ENCODE data around the gene SLAMF7. TPM values are rescaled to one million over a fixed set of nuclear protein-coding genes. Genes with fewer than 3 reads are reported as not detected.
"Not testable (repeated sequence)": the region's sequence is repeated elsewhere in the genome, so short reads cannot be mapped to it uniquely, and the experiment has no call there.

The SLAMF7 gene
- total and polyA plus RNA-seq, 2 donors (not counting 1 experiment from before 2014, with no cell fraction given) = 13.1 to 52.6 TPM

DNA sequence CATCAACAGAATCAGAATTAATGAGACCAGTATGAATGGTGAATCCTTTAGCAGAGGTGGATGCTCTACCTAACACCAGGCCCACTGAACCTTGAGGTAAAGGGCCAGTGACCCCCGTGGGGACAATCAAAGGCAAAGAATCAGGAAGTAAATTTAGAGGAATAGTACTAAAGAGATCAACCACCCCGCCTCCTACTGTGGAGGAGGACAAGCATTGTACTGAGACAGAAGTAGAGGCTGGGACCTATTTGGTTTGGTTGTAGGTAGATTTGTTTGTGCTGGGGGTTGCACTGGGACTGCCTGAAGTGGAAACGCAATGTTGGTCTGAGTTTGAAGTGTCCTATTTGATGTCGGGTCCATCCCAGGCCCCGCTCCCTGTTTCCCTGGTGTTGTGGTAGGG lies 36.9 kb upstream of the SLAMF7 start:
- H3K4me3 ChIP-seq (ENCODE audit: control extremely low read depth in 1 of 5, extremely low read depth in 1 of 5, insufficient read depth in 1 of 5, low read depth in 2 of 5, low read length in 4 of 5) = no peak overlapping the region
- no peak overlapping the region for H3K9ac ChIP-seq (ENCODE audit: low read length)
- ATAC-seq (ENCODE audit: low read depth) (no peak), DNase-seq (no peak)
- H3K27ac Mint-ChIP-seq = peak overlapping the region; percentile 88
- 71% methylated on average over 1 of the region's 5 CpGs for WGBS (ENCODE audit: insufficient coverage)
- H3K9me3 Mint-ChIP-seq (ENCODE audit: insufficient read depth) = no peaks in the 10 kb centered on the region
- no peak overlapping the region for H2AFZ ChIP-seq (ENCODE audit: insufficient read depth, low read depth, low read length, poor library complexity, severe bottlenecking)
- no peaks in the 10 kb centered on the region for H3K27me3 Mint-ChIP-seq
- intact Hi-C loops (cut with micrococcal nuclease) = no loop called here
- H3K27ac ChIP-seq (ENCODE audit: low read length in 2 of 2) = peak overlapping the region in 1 of 2 donors; percentile 95
- H3K9me3 ChIP-seq (ENCODE audit: control extremely low read depth in 1 of 3, control insufficient read depth in 2 of 3, insufficient read depth in 1 of 3, low read length in 2 of 3) = no peaks in the 10 kb centered on the region
- H3K4me1 Mint-ChIP-seq = peaks cover 79% of the 10 kb centered on the region
- peaks cover 0 to 38% of the 10 kb centered on the region in 2 experiments for H3K36me3 ChIP-seq (replicated peaks in 1 of 2; ENCODE audit: control extremely low read depth in 1 of 2, control insufficient read depth in 1 of 2, extremely low read depth in 1 of 2, insufficient read depth in 2 of 2, low read length in 1 of 2)
- peak overlapping the region; percentile 44 for H3K4me3 Mint-ChIP-seq
- peaks cover 92% of the 10 kb centered on the region for H3K79me2 ChIP-seq (ENCODE audit: control insufficient read depth, insufficient read depth, low read length)
- ChIA-PET POLR2A (no interaction called here), CTCF (interaction anchor here (1.0 to 7.9 kb wide), 3 partner anchors 12 to 83 kb away, joined by 3 to 62 read pairs (median 10); no protein-coding TSS in a partner anchor)
- H3K4me1 ChIP-seq (ENCODE audit: control insufficient read depth in 2 of 2, insufficient read depth in 2 of 2, low read length in 2 of 2) = peaks cover 51 to 58% of the 10 kb centered on the region in 2 donors
- TF ChIP-seq EZH2 (IDR thresholded peaks at IDR 0.05; ENCODE audit: borderline replicate concordance, insufficient read depth, low read depth, low read length, poor library complexity, severe bottlenecking) = no peak
- TF ChIP-seq, protein P1, sequence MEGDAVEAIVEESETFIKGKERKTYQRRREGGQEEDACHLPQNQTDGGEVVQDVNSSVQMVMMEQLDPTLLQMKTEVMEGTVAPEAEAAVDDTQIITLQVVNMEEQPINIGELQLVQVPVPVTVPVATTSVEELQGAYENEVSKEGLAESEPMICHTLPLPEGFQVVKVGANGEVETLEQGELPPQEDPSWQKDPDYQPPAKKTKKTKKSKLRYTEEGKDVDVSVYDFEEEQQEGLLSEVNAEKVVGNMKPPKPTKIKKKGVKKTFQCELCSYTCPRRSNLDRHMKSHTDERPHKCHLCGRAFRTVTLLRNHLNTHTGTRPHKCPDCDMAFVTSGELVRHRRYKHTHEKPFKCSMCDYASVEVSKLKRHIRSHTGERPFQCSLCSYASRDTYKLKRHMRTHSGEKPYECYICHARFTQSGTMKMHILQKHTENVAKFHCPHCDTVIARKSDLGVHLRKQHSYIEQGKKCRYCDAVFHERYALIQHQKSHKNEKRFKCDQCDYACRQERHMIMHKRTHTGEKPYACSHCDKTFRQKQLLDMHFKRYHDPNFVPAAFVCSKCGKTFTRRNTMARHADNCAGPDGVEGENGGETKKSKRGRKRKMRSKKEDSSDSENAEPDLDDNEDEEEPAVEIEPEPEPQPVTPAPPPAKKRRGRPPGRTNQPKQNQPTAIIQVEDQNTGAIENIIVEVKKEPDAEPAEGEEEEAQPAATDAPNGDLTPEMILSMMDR (IDR thresholded peaks at IDR 0.05) = no peak
- peaks cover 26% of the 10 kb centered on the region for H4K20me1 ChIP-seq (ENCODE audit: control insufficient read depth, insufficient read depth, low read length, poor library complexity, severe bottlenecking)
- no peak overlapping the region for H3K4me2 ChIP-seq (replicated peaks; ENCODE audit: low read depth, low read length, poor library complexity, severe bottlenecking)
- no peaks in the 10 kb centered on the region for H3K27me3 ChIP-seq (replicated peaks in 1 of 4; ENCODE audit: control extremely low read depth in 1 of 4, control insufficient read depth in 3 of 4, insufficient read depth in 4 of 4, low read length in 3 of 4)

DNA sequence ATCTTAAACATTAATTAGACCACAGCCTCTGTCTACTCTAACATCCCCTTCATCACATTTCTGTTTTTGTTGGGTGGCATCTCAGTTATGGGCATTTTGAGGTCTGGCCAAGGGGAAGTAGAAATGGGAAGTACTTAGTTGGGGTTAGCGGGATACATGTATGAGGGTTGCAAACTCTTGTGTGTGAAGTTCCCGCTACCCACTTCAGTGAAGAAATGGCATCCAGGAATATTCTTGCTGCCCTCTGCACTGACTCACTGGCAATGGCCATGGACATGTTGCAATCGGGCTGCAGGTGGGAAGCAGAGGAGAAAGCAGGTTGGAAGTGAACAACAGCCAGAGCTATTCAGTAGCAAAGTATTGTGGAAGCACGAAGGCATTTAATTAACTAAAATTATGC lies 34.8 kb upstream of the SLAMF7 start:
- no peaks in the 10 kb centered on the region for H3K9me3 ChIP-seq (ENCODE audit: control extremely low read depth in 1 of 3, control insufficient read depth in 2 of 3, insufficient read depth in 1 of 3, low read length in 2 of 3)
- H3K4me1 Mint-ChIP-seq = peaks cover 67% of the 10 kb centered on the region
- peak overlapping the region; percentile 36 for H3K9ac ChIP-seq (ENCODE audit: low read length)
- peak overlapping the region in 2 of 5 experiments; percentile 22 to 99 for H3K4me3 ChIP-seq (ENCODE audit: control extremely low read depth in 1 of 5, extremely low read depth in 1 of 5, insufficient read depth in 1 of 5, low read depth in 2 of 5, low read length in 4 of 5)
- no peaks in the 10 kb centered on the region for H3K27me3 Mint-ChIP-seq
- H3K27ac ChIP-seq (ENCODE audit: low read length in 2 of 2) = peak overlapping the region; percentile 5 to 95
- H3K27me3 ChIP-seq (replicated peaks in 1 of 4; ENCODE audit: control extremely low read depth in 1 of 4, control insufficient read depth in 3 of 4, insufficient read depth in 4 of 4, low read length in 3 of 4) = no peaks in the 10 kb centered on the region
- peak; percentile 51 for ATAC-seq (ENCODE audit: low read depth)
- TF ChIP-seq, protein P1 (IDR thresholded peaks at IDR 0.05) = no peak
- no peak for TF ChIP-seq EZH2 (IDR thresholded peaks at IDR 0.05; ENCODE audit: borderline replicate concordance, insufficient read depth, low read depth, low read length, poor library complexity, severe bottlenecking)
- peaks cover 1 to 44% of the 10 kb centered on the region in 2 experiments for H3K36me3 ChIP-seq (replicated peaks in 1 of 2; ENCODE audit: control extremely low read depth in 1 of 2, control insufficient read depth in 1 of 2, extremely low read depth in 1 of 2, insufficient read depth in 2 of 2, low read length in 1 of 2)
- peaks cover 72 to 79% of the 10 kb centered on the region in 2 donors for H3K4me1 ChIP-seq (ENCODE audit: control insufficient read depth in 2 of 2, insufficient read depth in 2 of 2, low read length in 2 of 2)
- H3K4me3 Mint-ChIP-seq = peak overlapping the region; percentile 87
- peaks cover 100% of the 10 kb centered on the region for H3K79me2 ChIP-seq (ENCODE audit: control insufficient read depth, insufficient read depth, low read length)
- H3K4me2 ChIP-seq (replicated peaks; ENCODE audit: low read depth, low read length, poor library complexity, severe bottlenecking) = peak overlapping the region; percentile 59
- intact Hi-C loops (cut with micrococcal nuclease) = no loop called here
- WGBS (ENCODE audit: insufficient coverage) = 10% methylated on average over 2 of the region's 4 CpGs
- CTCF ChIA-PET = interaction anchor here (0.6 to 7.9 kb wide), 7 partner anchors 10 to 286 kb away, joined by 3 to 62 read pairs (median 3); no protein-coding TSS in a partner anchor
- peaks cover 26% of the 10 kb centered on the region for H4K20me1 ChIP-seq (ENCODE audit: control insufficient read depth, insufficient read depth, low read length, poor library complexity, severe bottlenecking)
- POLR2A ChIA-PET = interaction anchor here (0.5 kb wide), 1 partner anchor 177 kb away, joined by 3 read pairs; no protein-coding TSS in a partner anchor
- peak overlapping the region; percentile 94 for H3K27ac Mint-ChIP-seq
- DNase-seq = peak; percentile 74
- H3K9me3 Mint-ChIP-seq (ENCODE audit: insufficient read depth) = no peaks in the 10 kb centered on the region
- no peak overlapping the region for H2AFZ ChIP-seq (ENCODE audit: insufficient read depth, low read depth, low read length, poor library complexity, severe bottlenecking)

DNA sequence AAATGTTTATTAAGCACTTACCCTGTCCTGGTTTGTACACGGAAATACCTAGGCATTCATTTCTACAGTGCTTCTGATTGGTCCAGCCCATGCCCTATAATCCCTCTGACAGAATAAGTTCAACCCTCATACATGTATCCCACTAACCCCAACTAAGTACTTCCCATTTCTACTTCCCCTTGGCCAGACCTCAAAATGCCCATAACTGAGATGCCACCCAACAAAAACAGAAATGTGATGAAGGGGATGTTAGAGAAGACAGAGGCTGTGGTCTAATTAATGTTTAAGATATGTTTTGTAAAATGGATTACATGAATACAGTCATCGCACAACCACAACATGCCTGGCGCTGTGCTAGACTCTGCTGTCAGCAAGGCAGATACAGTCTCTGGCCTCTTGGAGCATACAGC lies 33.8 kb upstream of the SLAMF7 start:
- Mint-ChIP-seq H3K27ac (peak overlapping the region; percentile 86), H3K4me3 (peak overlapping the region; percentile 74), H3K4me1 (peaks cover 62% of the 10 kb centered on the region)
- peaks cover 26% of the 10 kb centered on the region for H4K20me1 ChIP-seq (ENCODE audit: control insufficient read depth, insufficient read depth, low read length, poor library complexity, severe bottlenecking)
- peaks cover 1 to 47% of the 10 kb centered on the region in 2 experiments for H3K36me3 ChIP-seq (replicated peaks in 1 of 2; ENCODE audit: control extremely low read depth in 1 of 2, control insufficient read depth in 1 of 2, extremely low read depth in 1 of 2, insufficient read depth in 2 of 2, low read length in 1 of 2)
- H3K9me3 ChIP-seq (ENCODE audit: control extremely low read depth in 1 of 3, control insufficient read depth in 2 of 3, insufficient read depth in 1 of 3, low read length in 2 of 3); H3K27me3 Mint-ChIP-seq; H3K27me3 ChIP-seq (replicated peaks in 1 of 4; ENCODE audit: control extremely low read depth in 1 of 4, control insufficient read depth in 3 of 4, insufficient read depth in 4 of 4, low read length in 3 of 4); intact Hi-C loops (cut with micrococcal nuclease); POLR2A ChIA-PET; H3K9me3 Mint-ChIP-seq (ENCODE audit: insufficient read depth); H2AFZ ChIP-seq (ENCODE audit: insufficient read depth, low read depth, low read length, poor library complexity, severe bottlenecking): not testable (repeated sequence)
- peak overlapping the region; percentile 59 for H3K4me2 ChIP-seq (replicated peaks; ENCODE audit: low read depth, low read length, poor library complexity, severe bottlenecking)
- WGBS (ENCODE audit: insufficient coverage) = 38% methylated on average over 1 of the region's 3 CpGs
- ATAC-seq (ENCODE audit: low read depth) (peak; percentile 25), DNase-seq (peak; percentile 58)
- peaks cover 81 to 89% of the 10 kb centered on the region in 2 donors for H3K4me1 ChIP-seq (ENCODE audit: control insufficient read depth in 2 of 2, insufficient read depth in 2 of 2, low read length in 2 of 2)
- H3K9ac ChIP-seq (ENCODE audit: low read length) = peak overlapping the region; percentile 36
- CTCF ChIA-PET = interaction anchor here (1.0 to 7.9 kb wide), 6 partner anchors 9 to 249 kb away, joined by 3 to 62 read pairs (median 4); no protein-coding TSS in a partner anchor
- H3K4me3 ChIP-seq (ENCODE audit: control extremely low read depth in 1 of 5, extremely low read depth in 1 of 5, insufficient read depth in 1 of 5, low read depth in 2 of 5, low read length in 4 of 5) = peak overlapping the region in 1 of 5 experiments; percentile 99
- peaks cover 100% of the 10 kb centered on the region for H3K79me2 ChIP-seq (ENCODE audit: control insufficient read depth, insufficient read depth, low read length)
- H3K27ac ChIP-seq (ENCODE audit: low read length in 2 of 2) = peak overlapping the region; percentile 29 to 95

All from B cell (primary cell).